HS-27A (cell line): ENCODE data around the gene CYP2W1.

Experiments
- DNase-seq: peaks from one replicate; pipeline ENCODE4 v3.0.0-alpha.2; 2012; ENCODE audit warnings: low read depth, missing footprints

The CYP2W1 gene

DNA sequence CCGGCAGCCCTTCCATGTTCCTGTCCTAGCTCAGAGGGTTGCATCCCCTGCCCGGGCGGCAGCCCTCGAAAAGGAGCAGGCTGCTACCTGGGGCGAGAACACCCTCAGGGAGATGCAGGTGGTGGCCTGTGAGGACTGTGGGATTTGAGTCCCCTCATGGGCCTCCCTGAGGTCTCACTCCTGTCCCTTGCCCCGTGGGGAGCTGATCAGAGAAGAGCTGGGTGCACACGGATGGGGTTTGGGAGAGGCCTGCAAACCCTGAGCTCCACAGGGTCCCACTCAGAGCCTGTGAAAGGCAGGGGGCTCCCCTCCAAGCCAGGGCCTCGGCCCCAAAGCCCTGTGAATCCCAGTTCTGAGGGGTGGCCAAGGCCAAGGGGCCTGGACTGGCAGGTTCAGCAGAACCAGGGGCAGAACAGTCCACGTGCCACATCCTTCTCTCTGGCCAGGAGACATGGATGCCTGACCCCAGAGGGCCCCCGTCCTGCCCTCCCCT, 424 bp upstream of the CYP2W1 start:
- DNase-seq: no peak

GRCh38 chr7:983616-984071, 663 bp downstream of the CYP2W1 start:
- no peak for DNase-seq

GRCh38 chr7:984361-985126, 1.6 kb downstream of the CYP2W1 start:
- DNase-seq: no peak

DNA sequence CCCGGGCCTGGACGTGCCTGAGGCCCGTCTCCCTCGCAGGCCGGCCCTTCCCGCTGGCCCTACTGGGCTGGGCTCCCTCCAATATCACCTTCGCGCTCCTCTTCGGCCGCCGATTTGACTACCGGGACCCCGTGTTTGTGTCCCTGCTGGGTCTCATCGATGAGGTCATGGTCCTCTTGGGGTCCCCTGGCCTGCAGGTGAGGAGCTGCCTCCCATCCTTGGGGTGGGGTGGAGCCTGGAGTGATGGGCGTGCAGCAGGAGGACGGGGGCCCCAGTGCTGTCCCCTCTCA, 2.1 kb downstream of the CYP2W1 start:
- DNase-seq: no peak

- DNase-seq: no peak
These were observed 3.1 kb downstream of the CYP2W1 start for GRCh38 chr7:985915-986741.

GRCh38 chr7:986766-987751, 4.1 kb downstream of the CYP2W1 start:
- no peak for DNase-seq

- DNase-seq: no peak
These were observed 4.9 kb downstream of the CYP2W1 start for GRCh38 chr7:987909-988308.

GRCh38 chr7:988426-988911, 5.5 kb downstream of the CYP2W1 start:
- no peak for DNase-seq

GRCh38 chr7:988963-989529, 6.1 kb downstream of the CYP2W1 start:
- DNase-seq: no peak

GRCh38 chr7:990352-990932, 7.5 kb downstream of the CYP2W1 start:
- no peak for DNase-seq

DNA sequence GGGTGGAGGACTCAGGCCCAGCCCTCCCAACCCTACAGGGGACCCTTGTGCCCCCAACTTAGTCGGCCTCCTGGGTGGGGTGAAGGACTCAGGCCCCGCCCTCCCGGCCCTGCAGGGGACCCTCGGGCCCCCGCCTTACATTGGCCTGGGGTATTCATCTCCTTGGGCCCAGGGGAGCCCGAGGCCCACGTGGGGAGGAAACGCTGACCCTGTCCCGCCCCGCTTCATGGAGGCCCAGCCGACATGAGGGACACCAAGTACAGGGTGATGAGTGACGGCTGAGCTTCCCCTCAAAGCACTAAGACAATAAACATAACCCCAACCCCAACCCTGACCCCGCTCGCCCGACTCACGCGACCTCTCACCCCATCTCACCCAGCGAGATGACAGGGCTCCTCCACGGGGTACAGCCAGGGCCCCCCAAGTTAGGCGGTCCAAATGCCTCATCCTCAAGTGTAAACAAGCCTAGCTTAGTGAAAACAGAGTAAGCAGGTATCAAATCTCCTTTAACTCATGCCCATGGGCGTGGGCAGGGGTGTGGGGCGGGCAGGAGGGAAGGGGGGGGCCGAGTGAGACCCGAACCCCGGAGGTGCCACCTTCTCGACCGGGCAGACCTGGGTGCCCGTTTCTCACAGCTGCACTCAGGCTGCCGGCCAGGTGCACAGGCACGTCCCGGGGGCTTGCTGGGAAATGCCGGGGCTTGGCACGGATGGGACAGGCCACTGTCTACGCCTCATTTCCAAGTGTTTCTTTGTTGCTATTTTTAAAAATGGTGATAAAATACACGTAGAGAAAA, 8.2 kb downstream of the CYP2W1 start:
- no peak for DNase-seq

- DNase-seq: no peak
These were observed 9.0 kb downstream of the CYP2W1 start for GRCh38 chr7:991729-992656.

DNA sequence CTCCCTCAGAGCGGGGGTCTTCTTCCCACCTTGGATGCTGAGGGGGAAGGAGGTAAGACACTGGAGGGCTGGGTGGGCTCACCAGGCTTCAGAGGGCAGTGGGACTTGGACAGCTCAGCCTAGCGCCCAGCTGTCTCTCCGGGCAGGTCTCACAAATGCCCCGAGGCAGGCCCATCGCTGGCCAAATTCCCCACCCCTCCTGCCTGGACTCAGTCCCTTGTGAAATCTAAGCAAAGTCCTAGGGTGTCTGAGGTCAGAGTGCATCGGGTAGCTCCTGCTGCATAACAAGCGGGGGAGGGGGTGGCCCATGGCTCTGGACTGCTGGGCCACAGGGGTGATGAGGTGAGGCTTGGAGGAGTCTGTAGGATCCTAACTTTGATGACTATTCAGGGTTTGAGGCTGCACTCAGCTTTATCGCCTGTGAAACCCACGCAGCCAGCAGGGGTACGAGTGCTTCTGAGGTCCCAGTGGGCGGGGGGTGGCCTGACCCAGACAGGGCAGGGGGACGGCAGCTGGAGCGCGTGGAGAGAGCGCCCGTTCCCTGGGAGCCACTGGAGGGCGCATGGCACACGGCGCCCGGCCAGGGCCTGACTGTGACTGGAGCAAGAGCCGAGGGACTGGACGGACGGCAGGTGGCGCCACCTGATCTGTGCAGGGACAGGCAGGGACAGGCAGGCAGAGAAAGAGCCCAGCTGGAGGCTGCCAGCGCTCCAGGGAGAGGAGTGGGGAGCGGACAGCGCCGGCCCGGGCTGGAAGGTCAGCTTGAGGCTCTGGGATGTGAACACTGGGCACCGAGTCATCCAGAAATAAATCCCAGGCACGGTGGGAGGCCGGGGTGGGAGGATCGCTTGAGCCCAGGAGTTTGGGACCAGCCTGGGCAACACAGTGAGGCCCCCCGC, 10.0 kb downstream of the CYP2W1 start:
- no peak for DNase-seq

GRCh38 chr7:994592-995308, 11.8 kb downstream of the CYP2W1 start:
- no peak for DNase-seq

GRCh38 chr7:995571-995970, 12.6 kb downstream of the CYP2W1 start:
- DNase-seq: no peak

DNA sequence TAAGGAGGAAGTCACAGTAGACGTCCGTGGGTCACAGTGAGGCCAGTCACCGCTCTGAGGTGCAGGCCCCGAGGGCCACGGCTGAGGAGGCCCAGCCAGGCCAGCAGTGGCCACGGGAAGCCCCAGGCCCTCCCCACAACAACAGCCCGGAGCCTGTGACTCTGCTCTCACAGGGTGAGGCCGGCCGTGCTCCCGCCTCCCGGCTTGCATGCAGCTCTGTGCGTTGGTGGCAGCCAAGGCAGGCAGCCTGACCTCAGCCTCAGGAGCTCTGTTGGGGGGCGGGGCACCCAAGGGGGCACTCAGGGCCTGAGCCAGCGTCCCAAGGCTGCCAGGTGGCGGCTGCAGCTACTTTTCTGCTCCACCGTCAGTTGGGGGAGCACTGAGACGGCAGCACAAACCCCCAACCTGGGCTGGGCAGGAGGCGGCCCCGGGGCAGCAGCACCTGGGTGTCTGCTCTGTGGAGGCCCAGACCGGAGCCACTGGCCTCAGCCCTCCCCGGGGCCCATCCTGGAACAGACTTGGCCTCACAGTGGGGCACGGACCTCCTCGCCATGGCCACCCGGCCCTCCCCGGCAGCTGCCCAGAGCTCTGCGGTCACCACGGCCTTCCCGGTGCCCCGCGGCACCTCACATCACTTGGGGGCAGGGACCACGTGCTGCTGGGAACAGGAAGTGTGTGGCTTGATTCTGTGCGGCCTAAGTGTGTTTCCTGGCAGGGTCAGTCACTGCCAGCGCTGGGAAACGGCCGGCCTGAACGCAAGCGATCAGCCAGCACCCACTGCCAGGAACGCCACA, 13.3 kb downstream of the CYP2W1 start:
- no peak for DNase-seq
